GM19463 (cell line): Measurements from ENCODE around the gene C2orf69.

Experiments
- ATAC-seq: cut with Tn5 transposase; IDR thresholded peaks from one replicate; pipeline ENCODE4 v1.9.1; 2021; ENCODE audit warnings: mild to moderate bottlenecking, moderate library complexity; ENCODE audit not compliant: unreplicated experiment

The C2orf69 gene

DNA sequence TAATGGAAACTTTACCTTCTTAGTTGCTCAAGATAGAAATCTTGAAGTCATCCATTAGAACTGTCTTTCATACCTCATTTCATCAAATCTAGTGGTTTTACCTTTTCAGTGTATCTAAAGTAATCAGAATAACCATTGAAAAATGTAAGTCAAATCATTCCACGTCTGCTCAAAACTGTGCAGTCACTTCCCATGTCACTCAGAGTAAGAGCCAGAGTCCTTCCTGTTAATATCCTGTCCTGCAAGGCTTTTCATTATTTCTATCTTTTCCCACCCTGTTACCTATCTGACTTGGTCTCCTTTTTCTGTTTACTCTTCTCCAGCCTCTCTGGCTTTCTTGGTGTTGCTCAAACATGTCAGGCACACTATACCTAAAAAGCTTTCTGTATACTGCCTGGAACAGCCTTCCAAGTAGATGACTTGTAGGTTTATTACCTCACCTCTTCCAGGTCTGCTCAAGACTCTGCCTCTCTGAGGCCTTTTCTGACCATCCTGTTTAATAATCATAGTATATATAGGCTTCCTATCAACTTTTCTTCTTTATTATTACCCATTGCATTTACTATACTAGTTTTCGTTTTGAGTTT is 3.4 kb downstream of the C2orf69 start:
- ATAC-seq, result no peak

DNA sequence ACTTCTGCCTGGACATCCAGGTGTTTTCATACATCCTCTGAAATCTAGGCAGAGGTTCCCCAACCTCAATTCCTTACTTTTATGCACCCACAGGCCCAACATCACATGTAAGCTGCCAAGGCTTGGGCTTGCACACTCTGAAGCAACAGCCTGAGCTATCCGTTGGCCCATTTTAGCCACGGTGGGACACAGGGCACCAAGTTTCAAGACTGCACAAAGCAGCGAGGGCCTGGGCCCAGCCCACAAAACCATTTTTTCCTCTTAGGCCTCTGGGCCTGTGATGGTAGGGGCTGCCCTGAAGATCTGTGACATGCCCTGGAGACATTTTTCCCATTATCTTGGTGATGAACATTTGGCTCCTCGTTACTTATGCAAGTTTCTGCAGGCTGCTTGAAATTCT is 5.9 kb downstream of the C2orf69 start:
- no peak for ATAC-seq

DNA sequence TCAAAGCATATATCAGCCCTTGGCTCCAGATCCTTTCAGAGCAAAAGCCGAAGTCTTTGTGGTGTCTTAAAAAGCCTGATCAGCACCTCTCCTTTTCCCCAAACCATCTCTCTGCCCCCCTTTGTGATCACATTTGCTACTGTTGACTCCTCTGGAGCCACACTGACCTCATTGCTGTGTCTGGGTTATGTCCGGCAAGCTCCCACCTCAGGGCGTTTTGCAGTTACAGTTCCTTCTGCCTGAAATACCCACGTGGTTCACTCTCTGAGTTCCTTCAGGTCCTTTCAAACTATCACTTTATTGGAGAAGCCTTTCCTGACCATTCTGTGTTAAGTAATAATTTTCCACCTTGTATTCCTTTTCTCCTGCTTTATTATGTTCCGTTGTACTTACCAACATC is 11.8 kb downstream of the C2orf69 start:
- no peak for ATAC-seq

DNA sequence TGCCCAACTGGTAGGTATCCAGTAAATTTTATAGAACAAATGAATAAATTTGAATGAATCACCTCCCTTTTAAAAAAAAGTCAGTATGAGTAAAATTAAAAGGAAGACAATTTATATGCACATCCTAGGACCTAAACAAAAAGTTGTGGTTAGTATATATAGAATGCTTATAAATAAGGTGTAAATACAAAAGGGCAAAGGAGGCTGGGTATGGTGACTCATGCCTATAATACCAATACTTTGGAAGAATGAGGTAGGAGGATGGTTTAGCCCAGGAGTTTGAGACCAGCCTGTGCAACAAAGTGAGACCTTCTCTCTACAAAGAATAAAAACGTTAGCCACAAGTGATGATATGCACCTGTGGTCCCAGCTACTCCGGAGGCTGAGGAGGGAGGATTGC is 12.8 kb downstream of the C2orf69 start:
- ATAC-seq, result no peak

DNA sequence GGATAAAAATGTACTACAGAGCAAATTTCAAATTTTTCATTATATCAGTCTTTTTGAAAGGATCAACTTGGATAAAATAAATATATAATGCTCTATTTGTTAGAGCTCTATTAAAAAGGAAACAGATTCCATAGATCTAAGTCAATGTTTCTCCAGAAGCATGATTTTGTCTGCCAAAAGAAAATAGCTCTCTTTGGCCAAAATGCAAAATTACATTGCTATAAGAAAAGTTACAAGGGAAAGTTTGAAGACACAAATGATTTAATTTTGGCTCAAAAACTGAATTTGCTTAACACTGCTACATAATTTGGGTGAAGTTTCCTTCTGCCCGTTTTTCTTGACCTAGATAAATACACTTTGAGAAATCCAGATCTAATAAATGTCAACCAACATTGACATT is 15.7 kb downstream of the C2orf69 start:
- no peak for ATAC-seq

DNA sequence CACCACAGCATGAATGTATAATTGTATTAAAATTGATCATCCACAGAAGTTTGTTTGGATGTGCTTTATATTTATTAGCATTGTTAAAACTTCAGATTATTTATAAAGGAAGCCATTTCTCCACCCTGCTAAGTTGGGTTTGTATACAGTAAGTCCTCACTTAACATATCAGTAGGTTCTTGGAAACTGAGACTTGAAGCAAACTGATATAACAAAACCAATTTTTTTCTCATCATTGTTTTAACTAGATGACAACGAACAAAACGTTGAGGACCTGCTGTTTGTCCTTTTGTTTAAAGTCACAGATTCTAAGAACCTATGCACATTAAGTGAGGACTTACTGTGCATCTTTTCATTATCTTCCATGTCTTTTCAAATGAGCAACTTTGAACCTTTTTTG is 17.1 kb downstream of the C2orf69 start:
- ATAC-seq, result no peak

DNA sequence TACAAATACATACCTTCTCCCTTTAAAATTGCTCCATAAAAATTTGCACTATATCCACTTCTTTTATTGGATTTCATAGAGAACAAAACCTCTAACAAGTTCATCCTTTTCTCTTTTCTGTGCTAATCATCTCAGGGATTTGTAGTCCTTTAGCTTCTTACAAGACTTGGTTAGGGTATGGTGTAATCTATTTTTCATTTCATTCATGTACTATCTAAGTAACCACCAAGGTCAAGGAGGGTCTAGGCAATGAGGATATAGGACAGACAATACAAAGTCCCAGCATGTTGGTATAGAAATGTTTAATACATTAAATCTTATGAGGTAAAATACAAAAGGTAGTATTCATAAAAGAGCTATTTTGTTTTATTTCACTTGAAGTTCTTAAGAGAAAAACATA is 17.5 kb downstream of the C2orf69 start:
- no peak for ATAC-seq

DNA sequence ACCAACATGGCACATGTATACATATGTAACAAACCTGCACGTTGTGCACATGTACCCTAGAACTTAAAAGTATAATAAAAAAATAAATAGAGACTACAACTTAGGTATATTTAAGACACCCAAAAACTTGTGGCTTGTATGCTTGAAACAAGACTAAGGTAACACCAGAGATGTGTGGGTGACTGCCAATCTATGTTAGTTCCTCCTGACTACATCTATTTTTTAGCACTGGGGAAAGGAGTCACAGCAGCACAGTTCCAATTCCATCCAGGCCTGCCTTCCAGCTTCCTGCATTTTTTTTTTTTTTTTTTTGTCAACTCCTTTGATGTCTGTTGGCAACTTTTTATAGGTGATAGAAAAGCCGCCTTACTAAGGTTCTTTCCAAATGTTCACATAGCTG is 18.2 kb downstream of the C2orf69 start:
- ATAC-seq, result no peak

DNA sequence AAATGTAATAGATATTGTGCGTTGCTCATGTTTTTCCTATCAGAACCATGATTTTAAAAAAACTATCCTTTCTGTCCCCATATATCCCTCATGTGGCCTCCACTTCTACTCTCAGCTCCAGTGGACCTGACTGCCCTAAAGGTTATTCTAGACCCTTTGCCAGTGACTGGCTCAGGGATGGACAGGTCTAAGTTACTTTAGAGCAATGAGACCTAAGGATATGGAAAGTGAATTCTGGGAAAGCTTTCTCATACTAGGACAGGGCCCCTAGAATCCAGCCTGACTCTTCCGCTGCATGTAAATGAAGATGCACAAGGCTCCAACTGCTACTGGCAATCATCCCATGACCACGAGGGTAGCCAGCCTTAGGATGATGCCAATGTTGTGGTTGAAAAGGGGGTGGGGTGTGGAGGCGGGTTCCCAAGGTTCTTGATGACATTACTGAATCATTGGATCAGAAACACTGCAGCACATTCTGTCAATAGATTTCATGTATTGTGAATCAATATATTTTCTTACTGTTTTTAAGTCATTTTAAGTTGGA is 21.3 kb downstream of the C2orf69 start:
- ATAC-seq, result no peak

DNA sequence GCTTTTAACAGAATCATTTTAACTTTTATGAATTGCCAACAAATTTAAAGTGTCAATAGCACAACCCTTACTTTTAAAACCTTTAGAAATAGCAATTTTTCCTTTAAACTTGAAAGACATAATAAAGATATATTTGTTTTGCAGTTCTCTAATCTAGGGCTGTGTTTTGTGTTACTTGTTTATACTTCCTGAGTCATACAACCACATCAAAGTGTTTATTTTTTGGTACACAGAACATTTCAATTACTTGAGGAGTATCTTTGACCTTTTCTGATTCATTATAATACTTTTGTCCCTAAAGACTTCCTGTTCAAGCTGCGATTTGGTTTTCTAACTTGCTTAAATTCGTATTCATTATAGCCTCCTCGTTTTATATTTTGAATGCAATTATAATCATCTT is 22.4 kb downstream of the C2orf69 start:
- ATAC-seq, result no peak

DNA sequence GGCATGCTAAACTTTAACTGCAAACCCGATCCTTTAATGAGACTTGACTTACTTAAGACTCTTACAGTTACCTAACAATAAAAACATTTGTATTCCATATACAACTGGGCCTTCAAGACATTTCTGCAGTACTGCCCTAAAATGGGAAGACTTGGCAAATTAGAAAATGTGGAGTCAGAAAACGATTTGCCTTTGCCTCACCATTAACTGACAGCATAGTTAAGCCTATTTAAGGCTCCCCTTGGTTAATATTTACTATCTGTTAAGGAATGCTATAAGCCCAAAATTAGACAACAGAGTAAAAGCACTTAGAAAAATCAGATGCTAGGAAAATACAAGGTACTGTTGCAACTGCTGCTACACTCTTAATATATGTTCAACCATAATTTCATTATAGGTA is 25.5 kb downstream of the C2orf69 start:
- ATAC-seq, result peak; percentile 54

DNA sequence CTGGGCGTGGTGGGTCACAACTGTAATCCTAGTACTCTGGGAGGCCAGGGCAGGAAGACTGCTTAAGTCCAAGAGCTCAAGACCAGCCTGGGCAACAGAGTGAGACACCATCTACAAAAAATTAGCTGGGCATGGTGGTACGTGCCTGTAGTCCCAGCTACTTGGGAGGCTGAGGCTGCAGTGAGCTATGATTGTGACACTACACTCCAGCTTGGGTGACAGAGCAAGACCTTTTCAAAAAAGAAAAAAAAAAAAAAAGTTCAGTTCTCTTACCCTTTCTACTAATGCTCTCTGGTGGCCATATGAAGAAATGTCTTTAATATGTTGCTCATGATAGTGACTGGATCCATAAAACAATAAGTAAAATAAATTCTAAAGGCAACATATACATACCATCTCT is 29.3 kb downstream of the C2orf69 start:
- ATAC-seq, result no peak

DNA sequence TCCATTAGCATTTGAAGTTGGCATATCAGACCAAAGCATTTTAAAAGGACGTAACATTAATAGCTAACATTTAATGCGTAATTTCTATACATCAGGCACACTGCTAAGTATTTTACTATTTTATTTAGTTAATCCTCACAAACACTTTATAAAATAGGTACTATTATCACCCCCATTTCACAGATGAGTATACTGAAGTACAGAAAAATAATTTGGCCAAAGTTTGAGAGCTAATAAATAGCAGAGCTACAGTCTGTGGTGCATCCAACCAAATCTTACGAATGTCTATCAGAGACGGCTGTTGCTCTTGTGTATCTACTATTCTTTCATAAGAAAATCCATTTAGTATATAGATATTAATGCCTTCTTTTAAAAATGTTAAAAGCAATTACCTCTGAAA is 32.3 kb downstream of the C2orf69 start:
- no peak for ATAC-seq

DNA sequence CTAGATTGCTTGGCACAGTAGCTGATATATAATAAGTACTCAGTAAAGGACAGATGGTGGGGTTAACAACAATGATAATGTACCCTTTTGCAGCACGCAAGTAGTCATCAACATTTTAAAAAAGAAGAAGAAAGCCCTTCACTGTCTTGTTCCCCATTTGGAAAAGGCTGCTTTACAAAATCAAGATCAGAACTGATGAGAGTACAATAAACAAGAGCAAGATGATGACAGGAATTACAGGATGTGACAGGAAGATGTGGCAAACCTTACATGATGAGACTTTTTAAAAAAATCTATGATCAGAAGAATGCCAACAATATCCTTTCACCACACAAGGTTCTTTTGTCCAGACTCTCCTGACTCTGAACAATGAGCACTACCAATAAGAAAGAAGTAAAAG is 35.1 kb downstream of the C2orf69 start:
- ATAC-seq, result no peak

DNA sequence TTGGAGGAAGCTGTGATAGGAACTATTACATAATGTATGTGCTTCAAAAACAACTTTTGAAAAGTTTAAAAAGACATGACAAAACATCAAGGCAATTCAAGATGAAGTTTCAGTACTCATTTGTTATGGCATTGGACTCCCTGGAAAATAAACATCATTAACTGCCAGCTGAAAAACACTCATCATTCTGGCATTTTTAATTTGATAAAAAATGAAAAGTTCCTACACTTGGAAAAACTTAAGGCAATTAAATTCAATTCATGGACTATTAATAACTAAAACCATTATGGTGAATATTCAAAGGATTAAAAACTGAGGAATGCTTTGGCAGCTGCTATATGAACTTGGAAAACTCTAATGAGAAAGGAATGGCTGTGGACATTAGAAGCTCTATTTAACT is 35.7 kb downstream of the C2orf69 start:
- ATAC-seq, result no peak

DNA sequence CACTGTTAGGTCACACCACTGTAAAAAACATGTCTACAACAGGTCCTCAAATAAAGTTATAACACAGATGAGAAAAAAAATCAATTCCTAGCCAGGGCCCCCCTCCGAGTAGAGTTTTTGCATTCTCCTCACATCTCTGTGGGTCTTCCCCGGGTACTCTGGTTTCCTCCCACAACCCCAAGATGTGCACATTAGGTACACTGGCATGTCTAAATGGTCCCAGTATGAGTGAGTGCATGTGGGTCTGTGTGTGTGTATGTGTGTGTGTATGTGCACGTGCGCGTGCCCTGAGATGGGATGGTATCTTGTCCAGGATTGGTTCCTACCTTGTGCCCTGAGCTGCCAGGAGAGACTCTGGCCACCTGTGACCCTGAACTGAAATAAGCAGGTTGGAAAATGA is 39.3 kb downstream of the C2orf69 start:
- ATAC-seq, result no peak

DNA sequence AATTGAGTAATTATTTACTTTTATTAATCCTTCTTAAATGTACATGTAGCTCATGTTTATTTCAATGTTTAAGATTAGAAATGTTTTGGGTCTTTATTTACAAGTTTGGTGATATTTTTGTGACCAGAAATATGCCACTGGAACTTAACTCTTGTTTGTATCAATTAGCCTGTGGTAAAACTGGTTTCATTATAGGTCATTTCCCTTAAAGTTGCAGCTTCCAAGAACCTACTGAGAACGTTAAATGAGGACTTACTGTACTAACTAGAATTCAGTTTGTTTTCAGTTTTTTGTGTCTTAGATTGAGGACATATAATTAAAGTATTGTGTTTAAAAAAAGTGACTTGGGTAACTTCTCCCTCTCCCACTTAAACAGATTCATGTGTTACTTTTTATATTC is 39.9 kb downstream of the C2orf69 start:
- no peak for ATAC-seq

DNA sequence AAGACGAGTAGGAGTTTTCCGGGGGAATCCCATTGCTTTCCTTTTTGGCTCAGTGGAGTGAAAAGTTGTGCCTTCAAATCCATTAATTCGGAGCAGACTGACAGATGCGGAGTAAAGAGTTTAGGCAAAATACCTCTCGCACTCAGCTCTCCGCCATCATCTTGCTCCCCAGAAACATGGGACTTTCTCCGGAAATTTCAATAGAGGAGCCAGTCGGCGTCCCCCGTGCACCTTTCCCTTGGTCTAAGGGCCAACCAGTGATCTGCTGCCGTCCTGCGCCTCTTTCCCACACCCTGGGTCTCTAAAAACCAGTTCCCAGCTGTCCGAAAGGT is 43.9 kb downstream of the C2orf69 start:
- ATAC-seq, result peak; percentile 37

DNA sequence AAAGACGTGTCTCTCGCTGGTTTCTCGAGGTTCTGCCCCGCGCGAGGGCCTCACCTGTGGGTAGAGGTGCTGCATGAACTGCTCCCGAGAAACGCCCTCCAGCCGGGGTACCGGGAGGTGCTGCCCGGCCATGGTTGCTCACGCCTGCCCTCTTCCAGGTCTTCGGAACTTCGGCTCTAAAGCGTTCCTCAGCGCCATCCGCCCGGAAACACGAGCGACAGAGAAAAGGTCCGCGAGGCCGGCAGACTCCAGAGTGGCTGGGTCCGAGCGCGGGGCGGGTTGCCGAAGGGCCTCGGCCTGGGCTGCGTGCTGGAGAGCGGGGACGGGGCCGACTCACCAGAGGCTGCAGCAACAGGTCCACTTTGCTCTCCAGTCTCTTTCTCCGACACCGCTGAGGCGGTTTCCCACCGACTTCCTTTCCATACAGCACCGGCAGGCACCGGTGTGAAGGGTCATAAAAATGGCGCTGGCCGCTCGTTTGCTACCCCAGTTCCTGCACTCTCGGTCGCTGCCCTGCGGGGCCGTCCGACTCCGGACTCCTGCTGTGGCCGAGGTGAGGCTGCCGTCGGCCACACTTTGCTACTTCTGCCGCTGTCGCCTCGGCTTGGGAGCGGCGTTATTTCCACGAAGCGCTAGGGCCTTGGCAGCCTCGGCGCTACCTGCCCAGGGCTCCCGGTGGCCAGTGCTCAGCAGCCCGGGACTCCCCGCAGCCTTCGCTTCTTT is 44.4 kb downstream of the C2orf69 start, which contains the start of the genes MAIP1 and TYW5:
TSS of gene MAIP1 (plus strand) at position 244 of the 723 bp plus-strand sequence. CDS start at position 461, 217 bp downstream.
TSS of gene TYW5 (minus strand) at position 153 of the 723 bp plus-strand sequence. CDS start at position 132, 21 bp downstream.
- peak; percentile 82 for ATAC-seq

DNA sequence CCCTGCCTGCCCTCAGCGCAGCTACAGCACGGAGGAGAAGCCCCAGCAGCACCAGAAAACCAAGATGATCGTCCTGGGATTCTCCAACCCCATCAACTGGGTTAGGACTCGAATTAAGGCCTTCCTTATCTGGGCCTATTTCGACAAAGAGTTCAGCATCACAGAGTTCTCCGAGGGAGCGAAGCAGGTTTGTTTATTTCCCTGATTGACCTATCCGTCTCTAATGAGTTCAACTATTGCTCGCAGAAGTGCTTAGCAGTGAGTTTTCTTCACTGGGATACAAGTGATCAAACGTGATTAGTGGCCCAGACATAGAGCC is 44.9 kb downstream of the C2orf69 start:
- no peak for ATAC-seq

DNA sequence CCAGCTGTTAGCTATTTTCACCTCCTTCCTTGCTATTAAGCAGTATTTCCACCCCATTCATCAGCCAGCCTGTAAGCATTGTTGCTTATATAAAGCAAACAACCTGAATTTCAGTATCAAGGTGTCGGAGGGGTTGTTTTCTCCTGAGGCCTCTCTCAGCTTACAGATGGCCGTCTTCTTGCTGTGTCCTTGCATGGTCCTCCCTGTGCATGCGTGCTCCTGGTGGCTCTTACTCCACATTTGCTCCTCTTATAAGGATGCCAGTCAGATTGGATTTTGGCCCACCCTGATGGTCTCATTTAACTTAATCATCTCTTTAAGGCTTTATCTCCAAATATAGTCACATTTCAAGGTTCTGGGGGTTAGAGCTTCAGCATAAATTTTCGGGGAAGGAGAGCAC is 46.9 kb downstream of the C2orf69 start:
- ATAC-seq, result no peak

DNA sequence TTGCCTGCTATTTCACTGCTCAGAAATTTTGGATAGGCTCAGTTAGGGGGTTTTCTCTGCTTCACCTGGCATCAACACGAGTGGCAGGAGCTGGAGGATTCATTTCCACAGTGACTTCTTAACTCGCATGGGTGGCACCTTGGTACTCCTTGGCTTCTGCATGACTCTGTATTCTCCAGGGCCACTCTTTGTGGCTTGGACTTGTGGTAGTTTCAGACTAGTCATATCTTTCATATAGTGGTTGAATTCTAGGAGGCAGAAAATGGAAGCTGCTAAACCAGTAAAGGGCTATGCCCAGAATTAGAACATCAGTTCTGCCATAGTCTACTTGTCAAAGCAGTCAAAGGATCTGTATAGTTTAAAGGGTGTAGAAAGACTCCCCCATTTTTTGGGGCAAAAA is 51.1 kb downstream of the C2orf69 start:
- ATAC-seq, result peak; percentile 73

DNA sequence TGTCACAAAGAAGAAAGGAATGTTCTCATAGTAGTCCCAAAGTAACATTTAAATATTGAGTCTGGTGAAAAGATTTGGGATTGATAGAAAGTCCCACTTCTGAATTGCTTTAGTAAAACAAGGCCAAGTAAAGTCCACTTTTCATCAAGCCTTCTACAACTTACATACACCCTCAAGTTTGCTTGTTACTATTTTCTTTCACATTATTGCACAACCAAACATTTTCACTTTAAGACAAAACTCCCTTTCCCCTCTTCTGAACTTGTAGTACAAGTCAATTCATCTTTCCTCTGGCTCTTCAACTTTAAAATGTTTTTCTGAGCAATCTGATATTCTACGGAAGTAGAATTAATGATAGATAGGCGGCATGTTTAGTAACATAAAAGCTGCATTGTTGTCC is 55.3 kb downstream of the C2orf69 start:
- no peak for ATAC-seq
